Gastroesophageal sphincter (tissue), 4 donors: ENCODE measurements around the gene MKNK2. TPM values are rescaled to one million over a fixed set of nuclear protein-coding genes. Genes with fewer than 3 reads are reported as not detected.

ENCODE experiments used
- ATAC-seq: fragments of 150-250 bp; one replicate; pipeline ENCODE4 v1.9.1; 2016; ENCODE audit warnings: mild to moderate bottlenecking, moderate library complexity
- H3K27ac ChIP-seq, 4 donors: fragments of 200-600 bp; sonication (generic) in 3 of 4; 1 replicate in 3 of 4; 2 replicates in 1 of 4; pipeline ENCODE4 v1.5.1; 2016 to 2019
- H3K27me3 ChIP-seq: fragments of 200-600 bp; sonication (generic); one replicate; pipeline ENCODE4 v1.5.1; 2019
- H3K36me3 ChIP-seq, 2 donors: fragments of 200-600 bp; sonication (generic); one replicate each; pipeline ENCODE4 v1.5.1; 2019; ENCODE audit warnings: control low read depth in 1 of 2
- H3K4me1 ChIP-seq, 3 donors: fragments of 200-600 bp; sonication (generic); 1 replicate in 2 of 3; 2 replicates in 1 of 3; pipeline ENCODE4 v1.5.1; 2016 to 2019; ENCODE audit warnings: control low read depth in 2 of 3
- H3K4me3 ChIP-seq, 2 donors: fragments of 200-600 bp; sonication (generic); one replicate each; pipeline ENCODE4 v1.5.1; 2019; ENCODE audit warnings: mild to moderate bottlenecking in 1 of 2, moderate library complexity in 1 of 2
- H3K9me3 ChIP-seq, 3 donors: fragments of 200-600 bp; sonication (generic); one replicate each; pipeline ENCODE4 v1.5.1; 2017 to 2019; ENCODE audit warnings: control low read depth in 2 of 3
- CTCF ChIP-seq, 4 experiments: fragments of 200-600 bp in 2 of 4; fragments of 450-650 bp in 2 of 4; sonication (generic) in 1 of 4; IDR thresholded peaks; one replicate each; pipeline ENCODE4 v1.5.1; 2017 to 2019; ENCODE audit warnings: antibody characterized with exemption in 4 of 4, mild to moderate bottlenecking in 2 of 4, moderate library complexity in 2 of 4
- EP300 ChIP-seq: sonication (generic); formaldehyde crosslinking; IDR thresholded peaks from one replicate; pipeline ENCODE4 v1.6.1; 2017; ENCODE audit warnings: antibody characterized with exemption, mild to moderate bottlenecking
- POLR2A ChIP-seq, 2 donors: fragments of 450-650 bp; IDR thresholded peaks; one replicate each; pipeline ENCODE4 v1.6.1; 2017; ENCODE audit warnings: antibody characterized with exemption in 2 of 2, mild to moderate bottlenecking in 2 of 2, moderate library complexity in 1 of 2
- POLR2AphosphoS5 ChIP-seq: sonication (generic); formaldehyde crosslinking; IDR thresholded peaks from one replicate; pipeline ENCODE4 v1.6.1; 2017; ENCODE audit warnings: antibody characterized with exemption
- WGBS, 2 donors: methylation state at CpG; one replicate each; pipeline ENCODE4 v1.1.5; 2018; ENCODE audit warnings: low coverage in 1 of 2; 5-methylcytosine and 5-hydroxymethylcytosine counted together
- total RNA-seq, 4 donors: library from RNA; depleted of rRNA; stranded (reverse); fragments of >200 nt; gene quantifications; one replicate each; pipeline ENCODE4 v1.1.0, GENCODE V29; 2016

The MKNK2 gene
- total RNA-seq, 4 donors from 2014 or later, result 98.4 to 195 (median 173) TPM

- peaks cover 0 to 87% of the 10 kb centered on the region in 2 donors for H3K36me3 ChIP-seq
- no peak for ATAC-seq
- no peak overlapping the region for H3K27ac ChIP-seq
- H3K4me1 ChIP-seq, result no peaks in the 10 kb centered on the region
- no peak overlapping the region for H3K4me3 ChIP-seq
- H3K9me3 ChIP-seq, result no peaks in the 10 kb centered on the region
- no peak for TF ChIP-seq EP300
- no peak for TF ChIP-seq POLR2A (IDR thresholded peaks at IDR 0.05)
- no peak for TF ChIP-seq POLR2AphosphoS5
- no peak for TF ChIP-seq CTCF (IDR thresholded peaks at IDR 0.05)
- WGBS, 2 donors, result 90 to 100% methylated on average over 3 to 11 of the region's 26 CpGs
- H3K27me3 ChIP-seq, result no peaks in the 10 kb centered on the region
These were observed 51.1 kb downstream of the MKNK2 start for GRCh38 chr19:1999856-2000515.

GRCh38 chr19:1998712-1999708 is 52.0 kb downstream of the MKNK2 start:
- H3K27ac ChIP-seq, result no peak overlapping the region
- 89% methylated on average over 8 of the region's 52 CpGs; no CpG with 5 or more reads in 1 of the 2 donors for WGBS, 2 donors
- H3K4me3 ChIP-seq, result no peak overlapping the region
- no peaks in the 10 kb centered on the region for H3K9me3 ChIP-seq
- peaks cover 0 to 90% of the 10 kb centered on the region in 2 donors for H3K36me3 ChIP-seq
- H3K4me1 ChIP-seq, result no peaks in the 10 kb centered on the region
- no peaks in the 10 kb centered on the region for H3K27me3 ChIP-seq
- ATAC-seq, result no peak
- TF ChIP-seq POLR2A (IDR thresholded peaks at IDR 0.05), result no peak
- no peak for TF ChIP-seq EP300
- no peak for TF ChIP-seq CTCF (IDR thresholded peaks at IDR 0.05)
- TF ChIP-seq POLR2AphosphoS5, result no peak

- no peaks in the 10 kb centered on the region for H3K27me3 ChIP-seq
- TF ChIP-seq CTCF (IDR thresholded peaks at IDR 0.05), result no peak
- H3K4me1 ChIP-seq, result no peaks in the 10 kb centered on the region
- 77 to 93% methylated on average over 13 to 17 of the region's 31 CpGs for WGBS, 2 donors
- no peak overlapping the region for H3K27ac ChIP-seq
- H3K4me3 ChIP-seq, result no peak overlapping the region
- no peak for ATAC-seq
- H3K36me3 ChIP-seq, result peaks cover 0 to 92% of the 10 kb centered on the region in 2 donors
- H3K9me3 ChIP-seq, result no peaks in the 10 kb centered on the region
These were observed 53.5 kb downstream of the MKNK2 start for GRCh38 chr19:1997353-1998233.

GRCh38 chr19:1992759-1993260 is 58.2 kb downstream of the MKNK2 start:
- ATAC-seq, result no peak
- Histone ChIP-seq H3K36me3 (peaks cover 0 to 92% of the 10 kb centered on the region in 2 donors), H3K27ac (no peak overlapping the region), H3K9me3 (no peaks in the 10 kb centered on the region), H3K4me3 (no peak overlapping the region), H3K4me1 (no peaks in the 10 kb centered on the region), H3K27me3 (no peaks in the 10 kb centered on the region)
- TF ChIP-seq POLR2A (IDR thresholded peaks at IDR 0.05) (no peak), CTCF (IDR thresholded peaks at IDR 0.05) (no peak), EP300 (no peak), POLR2AphosphoS5 (no peak)
- 95% methylated on average over 4 of the region's 44 CpGs; no CpG with 5 or more reads in 1 of the 2 donors for WGBS, 2 donors
